ENCODE measurements around the gene TTYH3. TPM values are rescaled to one million over a fixed set of nuclear protein-coding genes. Genes with fewer than 3 reads are reported as not detected.

TTYH3 gene
- total and polyA plus RNA-seq, 2 of the 8 experiments (the other 6 are each of a cell fraction or from before 2014, with no cell fraction given), result 66.2 to 169 TPM

GRCh38 chr7:2637505-2638223 lies 5.9 kb downstream of the TTYH3 start (continued):
- no peak for TF ChIP-seq ATF3 (IDR thresholded peaks at IDR 0.05; ENCODE audit: insufficient read depth, low read depth, low read length)
- TF ChIP-seq SP1 (IDR thresholded peaks at IDR 0.05; ENCODE audit: low read depth, low read length), result no peak
- TF ChIP-seq TEAD4 (IDR thresholded peaks at IDR 0.05; ENCODE audit: low read depth, low read length), result no peak
- no peak for TF ChIP-seq BCL11A (IDR thresholded peaks at IDR 0.05; ENCODE audit: low read depth in 2 of 2, low read length in 2 of 2)
- no peak for TF ChIP-seq SIRT6 (IDR thresholded peaks at IDR 0.05; ENCODE audit: low read length)
- TF ChIP-seq TCF12 (IDR thresholded peaks at IDR 0.05; ENCODE audit: low read depth, low read length), result no peak
- no peak for TF ChIP-seq KDM5A (IDR thresholded peaks at IDR 0.05; ENCODE audit: low read length)
- TF ChIP-seq MAX (IDR thresholded peaks at IDR 0.05), result no peak

All from H1 (cell line).